Measurements from ENCODE around the gene ECE1.

The ECE1 gene

GRCh38 chr1:21257431-21258135 lies 32.7 kb downstream of the ECE1 start:
- no peak for DNase-seq (ENCODE audit: extremely low read depth, low read depth)
- TF ChIP-seq CTCF (IDR thresholded peaks at IDR 0.05; ENCODE audit: low read depth, low read length, missing control alignments) = no peak

GRCh38 chr1:21256776-21257175 lies 33.5 kb downstream of the ECE1 start:
- TF ChIP-seq CTCF (IDR thresholded peaks at IDR 0.05; ENCODE audit: low read depth, low read length, missing control alignments) = no peak
- DNase-seq (ENCODE audit: extremely low read depth, low read depth) = no peak
- H3K4me3 ChIP-seq (replicated peaks; ENCODE audit: low read depth, low read length) = no peak overlapping the region

More at GRCh38 chr1:21257431-21258135, 32.7 kb downstream of the ECE1 start:
- no peak overlapping the region for H3K4me3 ChIP-seq (replicated peaks; ENCODE audit: low read depth, low read length)

- no peak overlapping the region for H3K4me3 ChIP-seq (replicated peaks; ENCODE audit: low read depth, low read length)
- DNase-seq (ENCODE audit: extremely low read depth, low read depth) = no peak
- no peak for TF ChIP-seq CTCF (IDR thresholded peaks at IDR 0.05; ENCODE audit: low read depth, low read length, missing control alignments)
Observed at GRCh38 chr1:21255943-21256320, 34.3 kb downstream of the ECE1 start.

- no peak overlapping the region for H3K4me3 ChIP-seq (replicated peaks; ENCODE audit: low read depth, low read length)
- peak; percentile 76 for DNase-seq (ENCODE audit: extremely low read depth, low read depth)
- TF ChIP-seq CTCF (IDR thresholded peaks at IDR 0.05; ENCODE audit: low read depth, low read length, missing control alignments) = peak; percentile 90
Observed at GRCh38 chr1:21255284-21255942, 34.9 kb downstream of the ECE1 start.

GRCh38 chr1:21254335-21254951 lies 35.8 kb downstream of the ECE1 start:
- no peak for TF ChIP-seq CTCF (IDR thresholded peaks at IDR 0.05; ENCODE audit: low read depth, low read length, missing control alignments)
- no peak for DNase-seq (ENCODE audit: extremely low read depth, low read depth)

GRCh38 chr1:21251773-21252471 lies 38.3 kb downstream of the ECE1 start:
- DNase-seq (ENCODE audit: extremely low read depth, low read depth) = peak; percentile 90
- H3K4me3 ChIP-seq (replicated peaks; ENCODE audit: low read depth, low read length) = no peak overlapping the region
- no peak for TF ChIP-seq CTCF (IDR thresholded peaks at IDR 0.05; ENCODE audit: low read depth, low read length, missing control alignments)

More at GRCh38 chr1:21254335-21254951, 35.8 kb downstream of the ECE1 start:
- no peak overlapping the region for H3K4me3 ChIP-seq (replicated peaks; ENCODE audit: low read depth, low read length)

All from HFF-Myc (cell line).